ENCODE results near the gene TAF10.

The TAF10 gene

DNA sequence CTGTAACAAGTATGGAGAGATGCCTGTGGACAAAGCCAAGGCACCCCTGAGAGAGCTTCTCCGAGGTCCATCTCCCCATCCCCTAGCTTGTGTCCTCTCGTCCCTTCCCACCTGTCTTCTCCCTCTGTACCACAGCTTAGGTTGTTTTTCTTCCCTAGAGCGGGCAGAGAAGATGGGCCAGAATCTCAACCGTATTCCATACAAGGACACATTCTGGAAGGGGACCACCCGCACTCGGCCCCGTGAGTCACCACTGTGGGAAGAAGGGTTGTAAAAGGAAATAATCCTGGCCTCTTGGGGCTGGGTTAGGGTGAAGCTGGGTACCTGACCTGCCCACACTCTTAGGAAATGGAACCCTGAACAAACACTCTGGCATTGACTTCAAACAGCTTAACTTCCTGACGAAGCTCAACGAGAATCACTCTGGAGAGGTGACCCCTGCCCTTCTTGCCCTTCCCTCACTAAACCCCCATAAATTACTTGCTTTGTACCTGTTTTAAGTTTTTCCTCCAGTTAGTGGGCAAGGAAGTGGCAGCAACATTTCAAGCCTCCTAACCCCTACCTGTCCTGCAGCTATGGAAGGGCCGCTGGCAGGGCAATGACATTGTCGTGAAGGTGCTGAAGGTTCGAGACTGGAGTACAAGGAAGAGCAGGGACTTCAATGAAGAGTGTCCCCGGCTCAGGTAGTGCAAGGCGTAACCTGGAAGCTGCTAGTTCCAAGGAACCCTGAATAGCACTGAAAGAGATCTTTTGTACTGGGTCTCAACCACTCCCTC, 3.1 kb downstream of the TAF10 start:
- no peak for DNase-seq (ENCODE audit: low spot score)

DNA sequence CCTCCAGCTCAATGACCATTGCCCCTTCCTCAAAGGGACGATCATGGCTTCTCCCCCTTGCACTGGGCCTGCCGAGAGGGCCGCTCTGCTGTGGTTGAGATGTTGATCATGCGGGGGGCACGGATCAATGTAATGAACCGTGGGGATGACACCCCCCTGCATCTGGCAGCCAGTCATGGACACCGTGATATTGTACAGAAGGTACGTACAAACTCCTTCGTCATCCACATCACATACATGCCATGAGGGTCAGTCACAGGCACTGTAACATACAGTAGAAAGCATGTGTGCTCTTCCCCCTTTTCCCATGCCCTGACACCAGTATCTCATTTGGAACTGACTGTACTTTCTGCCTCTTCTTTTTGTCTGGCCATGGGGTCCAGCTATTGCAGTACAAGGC, 4.0 kb downstream of the TAF10 start:
- DNase-seq (ENCODE audit: low spot score) = no peak

DNA sequence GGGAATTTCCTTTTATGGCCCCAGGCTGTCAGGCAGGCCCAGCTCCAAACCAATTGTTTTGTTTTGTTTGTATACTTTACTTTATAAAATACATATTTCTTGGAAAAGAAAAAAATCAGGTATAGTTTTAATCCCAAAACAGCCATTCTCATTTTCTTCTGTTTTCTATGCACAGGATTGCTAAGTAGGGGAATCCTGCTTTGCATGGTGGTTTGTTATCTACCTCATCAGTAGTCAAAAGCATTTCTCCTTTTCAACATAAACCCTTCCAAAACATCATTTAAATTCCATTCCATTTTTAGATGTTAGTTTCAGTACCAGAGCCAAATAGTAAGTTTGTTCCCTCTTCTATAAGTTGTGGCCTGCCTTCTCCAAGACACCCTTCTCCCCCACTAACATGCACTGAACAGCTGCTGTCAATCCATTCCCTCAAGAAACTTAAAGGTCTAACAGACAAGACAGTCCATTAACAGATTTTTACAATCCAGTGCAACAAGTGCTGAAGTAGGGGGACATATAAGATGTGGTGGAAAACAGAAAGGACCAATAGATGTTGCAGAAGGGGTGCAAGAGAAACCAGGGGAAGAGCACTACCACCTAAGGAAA, 4.7 kb downstream of the TAF10 start:
- no peak for DNase-seq (ENCODE audit: low spot score)

DNA sequence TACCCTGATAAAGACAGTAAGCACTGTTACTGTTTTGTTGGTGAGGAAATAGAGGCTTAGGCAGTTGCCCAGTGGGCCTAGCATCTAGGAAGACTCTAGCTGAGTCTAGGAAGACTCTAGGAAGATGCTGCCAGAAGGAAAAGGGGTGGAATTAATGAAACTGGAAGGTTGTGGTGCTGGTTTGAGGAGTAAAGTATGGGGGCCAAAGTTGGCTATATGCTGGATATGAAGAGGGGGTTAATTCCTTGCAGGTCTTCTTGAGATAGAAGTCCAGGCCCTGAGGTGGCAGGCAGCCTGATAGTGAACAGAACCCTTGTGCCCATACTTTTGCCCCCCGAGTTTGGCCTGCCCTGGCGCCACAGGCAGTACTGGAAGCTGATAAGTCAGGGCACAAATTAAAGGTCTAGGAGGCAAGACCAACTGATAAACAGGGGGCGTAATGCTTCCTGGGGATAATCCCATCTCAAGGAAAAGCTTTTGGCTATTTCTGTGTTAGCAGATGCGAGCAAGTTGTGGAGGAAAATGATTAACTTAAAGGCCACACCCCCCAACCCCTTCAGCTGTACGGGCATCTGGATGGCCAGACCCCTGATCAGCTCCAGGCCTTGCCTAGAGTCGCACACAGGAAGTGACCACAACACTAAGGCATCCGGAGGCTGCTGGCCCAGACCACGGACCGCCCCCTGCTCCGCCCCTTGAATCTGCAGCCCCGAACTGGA, 5.4 kb downstream of the TAF10 start:
- peak; percentile 96 for DNase-seq (ENCODE audit: low spot score)

DNA sequence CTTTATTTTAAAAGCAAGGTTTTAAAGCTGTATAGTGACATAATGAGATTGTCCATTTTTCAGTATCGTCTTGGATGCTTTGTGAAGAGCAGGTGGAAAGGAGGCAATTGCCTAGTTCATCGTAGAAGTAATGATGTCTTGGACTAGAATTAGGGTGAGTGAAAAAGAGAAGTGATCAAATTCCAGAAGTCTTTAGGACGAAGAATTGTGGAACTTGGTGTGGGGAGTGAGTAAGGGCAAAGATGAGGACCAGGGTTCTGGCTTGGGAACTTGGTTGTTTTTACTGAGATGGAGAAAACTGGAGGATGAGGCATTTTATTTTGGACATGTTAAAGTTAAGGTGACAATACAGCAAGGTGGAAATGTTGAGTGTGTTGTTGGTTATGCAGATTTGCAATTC, 7.2 kb downstream of the TAF10 start:
- no peak for DNase-seq (ENCODE audit: low spot score)

DNA sequence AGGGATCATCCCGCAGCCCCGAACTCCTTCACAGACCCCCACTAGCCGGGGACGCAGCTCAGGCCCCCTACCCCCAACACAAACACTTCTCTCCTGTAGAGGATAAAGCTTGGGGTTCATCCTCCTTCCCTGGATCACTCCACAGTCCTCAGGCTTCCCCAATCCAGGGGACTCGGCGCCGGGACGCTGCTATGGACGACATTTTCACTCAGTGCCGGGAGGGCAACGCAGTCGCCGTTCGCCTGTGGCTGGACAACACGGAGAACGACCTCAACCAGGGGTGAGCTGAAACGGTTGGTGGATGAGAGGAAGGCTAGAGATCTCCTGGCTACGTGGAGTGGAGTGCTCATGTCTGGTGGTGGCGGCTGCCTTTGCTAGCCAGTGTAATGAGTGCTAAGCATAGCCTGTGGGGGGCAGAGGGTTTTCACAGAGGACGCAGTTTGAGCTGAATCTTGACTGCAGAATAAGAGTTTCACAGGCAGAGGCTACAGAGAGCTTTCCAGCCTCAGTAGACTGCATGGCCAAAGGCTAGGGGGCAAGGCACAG, 7.9 kb downstream of the TAF10 start:
- peak; percentile 75 for DNase-seq (ENCODE audit: low spot score)

DNA sequence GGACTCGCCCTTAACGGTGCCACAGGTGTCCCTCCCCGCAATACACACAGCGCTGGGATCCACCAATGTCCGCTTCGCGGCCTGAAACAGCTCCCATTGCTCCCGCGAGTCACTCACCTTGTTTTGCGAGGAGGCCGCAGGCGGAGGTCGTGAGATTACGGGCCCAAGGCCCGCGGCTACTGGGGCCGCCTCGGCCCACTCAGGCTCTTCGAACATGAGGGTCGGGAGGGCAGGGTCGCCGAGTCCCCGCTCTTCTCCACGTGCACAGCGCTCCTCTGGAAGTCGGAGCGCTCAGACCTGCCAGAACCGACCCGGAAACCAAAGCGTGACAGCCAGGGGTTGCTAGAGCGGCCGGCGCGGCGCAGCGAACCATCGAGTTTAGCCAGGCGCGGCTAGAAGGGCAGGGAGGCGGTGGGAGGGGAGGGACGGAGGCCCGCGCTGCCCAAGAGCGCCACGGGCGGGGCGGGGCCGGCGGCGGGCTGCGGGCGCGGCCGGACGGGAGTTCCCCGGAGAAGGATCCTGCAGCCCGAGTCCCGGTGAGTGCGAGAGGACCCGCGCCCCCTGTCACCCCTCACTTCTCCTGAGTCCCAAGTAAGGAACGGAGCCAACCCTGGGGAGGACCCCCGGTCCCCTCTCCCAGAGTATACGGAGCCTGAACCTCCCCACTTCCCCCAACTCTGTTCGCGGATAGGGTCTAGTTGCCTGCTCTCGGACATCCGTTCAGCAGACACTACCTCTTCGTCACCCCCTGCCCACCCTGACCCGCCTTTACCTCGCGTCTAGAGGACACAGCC, 8.5 kb downstream of the TAF10 start, which contains the start of the genes ILK and RRP8:
ILK (plus strand) TSS at position 488 of the 794 bp plus-strand sequence. CDS start 498 bp downstream, outside the sequence.
RRP8 (minus strand) TSS at position 330 of the 794 bp plus-strand sequence; CDS start at position 216, 114 bp downstream.
- DNase-seq (ENCODE audit: low spot score) = peak; percentile 97

DNA sequence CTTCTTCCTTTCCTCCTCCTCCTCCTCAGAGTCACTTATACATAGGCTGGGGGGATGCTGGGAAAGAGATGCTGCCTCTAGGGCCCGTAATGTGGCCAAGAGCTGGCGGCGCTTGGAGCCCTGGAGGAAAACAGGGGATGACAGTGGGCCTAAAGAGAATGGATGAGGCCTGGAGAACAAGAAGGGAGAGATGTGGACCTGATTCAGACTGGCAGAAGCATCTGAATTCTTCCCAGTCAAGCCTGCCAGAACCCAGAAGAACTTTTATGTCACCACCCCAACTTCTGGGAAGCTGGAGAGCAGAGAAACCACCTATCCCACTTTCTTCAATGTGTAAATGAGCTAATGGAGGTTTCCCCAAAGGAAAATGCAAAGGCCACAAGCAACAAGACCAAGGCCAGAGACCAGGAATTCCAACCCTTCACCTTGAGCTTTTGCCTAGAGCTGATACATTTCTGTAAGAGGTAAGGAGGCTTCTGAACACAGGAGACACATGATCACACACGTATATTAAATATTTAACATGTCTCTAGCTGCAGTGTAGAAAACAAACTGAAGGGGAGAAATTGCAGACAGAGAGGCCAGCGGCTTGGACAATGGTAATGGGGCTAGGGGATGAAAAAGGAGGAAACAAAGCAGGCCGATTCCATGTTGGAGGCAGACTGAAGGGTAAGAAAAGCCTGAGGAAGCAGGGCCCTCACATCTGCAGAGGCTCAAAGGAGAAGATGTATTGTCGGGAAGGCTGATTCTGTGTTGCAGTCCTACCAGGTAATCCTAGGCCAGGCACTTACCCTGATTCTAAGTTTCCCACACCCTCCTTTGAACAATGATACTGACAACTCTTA, 9.7 kb downstream of the TAF10 start:
- DNase-seq (ENCODE audit: low spot score) = no peak

DNA sequence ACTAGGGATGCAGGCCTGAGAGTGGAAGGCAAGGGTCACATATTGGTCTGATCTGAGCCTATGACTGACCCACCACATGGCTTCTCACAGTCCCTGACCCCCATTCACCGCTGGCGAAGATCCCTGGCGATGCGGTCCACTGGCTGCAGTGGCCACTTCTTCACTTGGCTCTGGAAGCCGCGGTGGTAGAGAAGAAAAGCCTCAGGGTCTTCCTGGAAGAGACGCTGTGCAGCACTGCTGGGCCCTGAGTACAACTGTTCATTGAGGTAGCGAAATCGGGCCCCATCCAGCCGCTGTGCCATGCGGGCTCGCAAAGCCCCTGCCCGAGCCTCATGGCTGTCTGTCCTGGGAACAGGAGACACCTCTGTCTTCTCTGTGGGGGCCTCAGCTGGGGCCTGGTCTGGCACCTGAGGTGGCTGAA, 11.0 kb downstream of the TAF10 start:
- DNase-seq (ENCODE audit: low spot score) = no peak

DNA sequence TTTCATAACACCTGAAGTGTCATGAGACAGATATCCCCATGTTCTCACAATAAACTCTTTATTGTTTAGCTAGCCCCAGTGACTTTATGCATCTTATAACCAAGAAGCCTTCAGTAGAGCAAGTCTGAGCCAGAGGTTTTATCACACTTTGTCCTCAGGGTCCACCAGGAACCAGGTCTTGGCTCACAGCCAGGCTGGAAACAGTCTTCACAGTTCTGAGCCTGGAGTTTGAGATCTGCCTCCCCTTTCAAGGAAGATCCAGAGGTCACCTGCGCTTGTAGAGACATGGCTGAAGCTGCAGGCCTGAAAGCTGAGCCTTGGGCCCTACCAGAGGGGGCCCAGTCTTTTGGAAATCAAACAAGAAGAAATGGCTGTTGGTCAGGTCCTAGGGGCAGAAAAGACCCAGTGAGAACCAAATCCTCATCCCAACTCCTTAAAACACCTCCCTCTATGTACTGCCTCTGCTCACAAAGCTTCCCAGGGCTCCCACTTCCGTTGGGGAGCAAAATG, 12.1 kb downstream of the TAF10 start:
- no peak for DNase-seq (ENCODE audit: low spot score)

DNA sequence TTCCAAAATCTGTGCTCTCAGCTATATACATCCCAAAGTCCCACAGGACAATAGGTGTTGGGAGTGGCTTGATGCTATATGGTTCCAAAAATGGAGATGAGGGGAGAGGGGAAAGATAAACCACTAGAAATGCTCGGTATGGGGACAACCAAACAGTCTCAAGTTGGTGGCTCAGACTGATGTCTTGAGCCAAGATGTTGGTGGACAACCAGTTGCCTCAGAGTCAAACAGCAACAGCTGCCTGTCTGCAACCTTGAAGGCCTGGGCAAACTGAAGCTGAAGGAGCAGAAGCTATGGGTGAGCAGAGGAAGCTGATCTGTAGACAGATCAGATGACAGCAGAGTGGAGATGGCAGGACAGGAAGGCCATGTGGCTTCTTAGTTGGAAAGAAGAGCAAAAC, 12.6 kb downstream of the TAF10 start:
- DNase-seq (ENCODE audit: low spot score) = no peak

DNA sequence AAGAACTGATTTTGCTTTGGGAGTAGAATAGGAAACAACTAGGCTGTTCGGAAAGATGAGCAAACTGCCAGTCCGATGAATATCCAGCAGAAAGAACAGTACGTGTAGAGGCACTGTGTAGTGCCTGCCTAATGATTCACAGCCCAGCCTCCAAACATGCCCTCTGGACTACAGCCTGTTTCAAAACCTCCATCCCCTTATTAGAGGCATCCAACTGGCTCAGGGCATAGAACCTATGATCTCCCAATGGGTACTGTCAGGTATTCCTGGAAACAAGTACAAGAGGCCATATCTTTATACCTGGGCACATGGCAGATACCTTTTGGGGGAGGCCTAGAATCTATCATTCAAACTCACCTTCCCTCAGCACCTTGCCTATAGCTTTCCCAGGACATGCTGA, 13.5 kb downstream of the TAF10 start:
- no peak for DNase-seq (ENCODE audit: low spot score)

DNA sequence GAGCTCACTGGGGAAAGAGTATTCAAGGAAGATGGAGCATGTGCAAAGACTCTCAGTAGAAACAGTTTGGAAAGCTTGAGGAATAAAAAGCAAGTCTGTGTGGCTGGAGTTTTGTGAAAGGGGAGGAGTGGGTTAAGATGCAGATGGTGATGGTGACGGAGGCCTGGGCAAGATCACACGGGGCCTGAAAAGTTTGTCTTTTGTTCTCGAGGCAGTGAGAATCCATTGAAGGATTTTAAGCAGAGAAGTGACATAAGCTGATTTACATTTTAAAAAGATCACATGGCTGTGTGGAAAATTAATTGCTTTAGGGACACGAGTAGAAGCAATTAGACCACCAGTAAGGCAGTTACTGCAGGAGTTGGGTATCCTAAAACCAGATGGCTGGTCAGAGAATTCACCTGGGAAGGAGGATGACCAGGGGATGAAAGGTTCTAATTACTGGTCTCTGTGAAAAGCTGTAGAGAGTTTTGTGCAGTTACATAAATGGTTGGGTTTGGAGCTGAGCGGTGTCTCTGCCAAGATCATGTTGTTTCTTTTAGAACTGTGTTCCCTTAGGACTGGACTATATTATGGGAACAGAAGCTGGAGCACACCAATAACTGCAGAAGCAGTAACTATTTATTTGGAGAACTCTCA, 15.7 kb downstream of the TAF10 start:
- DNase-seq (ENCODE audit: low spot score) = no peak

DNA sequence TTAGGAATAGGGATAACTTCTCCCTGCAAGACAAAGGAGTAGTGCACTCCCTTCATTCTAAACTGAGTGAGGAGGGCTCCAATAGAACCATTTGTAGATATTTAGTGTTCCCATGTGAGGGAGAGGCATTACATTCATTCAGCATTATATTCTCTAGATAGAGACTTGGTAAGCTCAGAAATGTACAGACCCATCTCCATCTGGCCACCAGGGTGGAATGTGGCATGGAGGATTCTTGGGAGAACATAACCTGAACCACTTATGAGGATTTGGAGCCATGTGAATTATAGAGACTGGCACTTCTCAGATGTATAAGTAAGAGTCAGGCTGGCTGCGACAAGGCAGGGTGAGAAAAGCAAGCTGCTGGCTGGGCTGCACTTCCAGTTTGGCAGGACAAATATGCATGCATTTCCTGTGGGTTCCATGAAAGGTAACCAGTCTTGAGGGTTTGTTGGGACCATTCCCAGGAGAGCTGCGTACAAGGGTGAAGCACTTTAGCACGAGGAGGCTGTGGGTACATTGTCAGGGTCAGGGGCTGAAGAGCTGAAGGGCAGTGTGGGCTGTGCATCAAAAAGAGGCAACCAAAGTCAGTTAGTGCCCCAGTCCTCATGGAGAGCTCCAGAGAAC, 17.8 kb downstream of the TAF10 start:
- no peak for DNase-seq (ENCODE audit: low spot score)

DNA sequence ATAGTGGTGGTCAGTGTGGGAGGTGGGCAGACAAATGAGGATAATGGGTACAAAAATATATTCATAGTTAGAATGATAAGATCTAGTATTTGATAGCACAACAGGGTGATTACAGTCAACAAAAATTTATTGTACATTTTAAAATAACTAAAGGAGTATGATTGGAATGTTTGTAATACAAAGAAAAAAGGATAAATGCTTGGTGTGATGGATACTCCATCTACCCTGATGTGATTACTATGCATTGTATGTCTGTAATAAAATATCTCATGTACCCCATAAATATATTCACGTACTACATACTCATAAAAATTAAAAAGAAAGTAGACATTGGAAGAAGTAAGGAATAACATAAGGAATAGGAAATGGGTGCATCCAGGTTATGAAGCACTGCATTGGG, 24.0 kb downstream of the TAF10 start:
- no peak for DNase-seq (ENCODE audit: low spot score)

DNA sequence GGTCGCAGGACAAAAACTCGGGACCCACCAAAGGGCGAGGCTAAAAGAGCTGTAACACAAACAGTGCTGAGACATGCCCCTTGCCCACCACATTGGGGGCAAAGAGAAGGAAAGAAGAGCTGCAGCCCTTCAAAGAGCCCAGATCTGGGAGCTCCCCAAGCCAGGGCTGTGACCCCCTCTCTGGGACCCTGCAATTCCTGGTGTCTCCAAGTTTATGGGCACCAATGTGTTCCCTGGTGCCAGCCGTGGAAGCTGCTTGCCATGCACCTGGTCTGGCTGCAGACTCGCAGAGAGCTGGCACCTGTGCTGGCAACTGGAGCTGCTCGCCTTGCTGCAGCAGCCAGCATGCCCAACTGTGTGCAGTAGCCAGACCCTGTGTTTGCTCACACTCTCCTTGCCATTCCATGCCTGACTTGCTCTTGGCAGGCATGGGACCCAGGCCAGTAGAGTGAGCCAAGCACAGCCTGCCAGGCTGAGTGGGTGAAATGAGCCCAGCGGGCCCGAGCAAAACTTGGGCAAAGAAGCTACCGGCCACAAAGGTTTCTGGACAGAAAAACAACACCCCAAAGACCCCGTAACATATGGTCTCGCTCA, 24.6 kb downstream of the TAF10 start:
- no peak for DNase-seq (ENCODE audit: low spot score)

DNA sequence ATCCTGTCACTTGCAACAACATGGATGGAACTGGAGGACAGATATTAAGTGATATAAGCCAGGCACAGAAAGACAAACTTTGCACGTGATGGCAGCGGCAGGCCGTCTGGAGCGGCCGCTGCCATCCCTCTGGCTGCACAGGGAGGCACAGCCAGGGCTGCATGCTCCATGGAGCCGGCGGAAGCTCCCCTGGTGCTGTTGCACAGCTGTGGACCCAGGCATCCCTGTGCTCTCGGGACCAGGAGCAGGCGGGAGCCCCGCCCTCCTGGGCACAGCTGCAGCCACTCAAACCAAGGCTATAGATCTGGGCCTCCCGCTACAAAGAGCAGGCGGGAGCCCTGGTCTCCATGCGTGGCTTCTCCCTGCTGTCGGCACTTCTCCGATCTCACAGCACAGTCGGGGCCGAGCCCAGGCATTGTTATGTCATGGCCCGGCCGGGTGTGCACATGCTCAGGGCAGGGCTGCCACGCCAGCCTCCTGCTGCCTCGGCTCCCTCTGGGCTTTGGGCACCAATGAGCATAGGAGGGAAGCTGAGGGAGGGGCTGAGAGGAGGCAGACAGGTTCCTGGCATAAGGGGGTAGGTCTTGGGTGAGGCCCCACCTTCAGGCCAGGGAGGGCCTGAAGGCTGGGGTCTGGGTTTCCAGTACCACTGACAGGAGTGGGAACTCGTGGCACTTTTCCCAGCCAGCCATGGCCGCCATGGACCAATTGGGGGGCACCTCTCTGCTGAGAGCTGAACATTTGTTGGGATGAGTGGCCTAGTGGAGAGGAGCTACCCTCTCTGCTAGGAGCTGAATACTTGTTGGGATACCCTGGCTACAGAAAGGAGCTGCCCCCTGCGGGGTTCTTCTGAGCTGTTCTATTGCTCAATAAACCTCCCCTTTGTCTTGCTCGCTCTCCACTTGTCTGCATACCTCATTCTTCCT, 25.3 kb downstream of the TAF10 start:
- DNase-seq (ENCODE audit: low spot score) = no peak

DNA sequence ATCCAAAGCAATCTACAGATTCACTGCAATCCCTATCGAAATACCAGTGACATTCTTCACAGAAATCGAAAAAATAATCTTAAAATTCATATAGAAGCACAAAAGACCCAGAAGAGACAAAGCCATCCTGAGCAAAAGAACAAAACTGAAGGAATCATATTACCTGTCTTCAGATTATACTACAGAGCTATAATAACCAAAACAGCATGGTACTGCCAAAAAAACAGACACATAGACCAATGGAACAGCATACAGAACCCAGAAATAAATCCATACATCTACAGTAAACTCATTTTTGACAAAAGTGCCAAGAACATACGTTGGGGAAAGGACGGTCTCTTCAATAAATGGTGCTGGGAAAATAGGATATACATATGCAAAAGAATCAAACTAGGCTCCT, 27.5 kb downstream of the TAF10 start:
- no peak for DNase-seq (ENCODE audit: low spot score)

Data from GM03348 (cell line).